ENCODE measurements around the gene ANKS1B.

DNA sequence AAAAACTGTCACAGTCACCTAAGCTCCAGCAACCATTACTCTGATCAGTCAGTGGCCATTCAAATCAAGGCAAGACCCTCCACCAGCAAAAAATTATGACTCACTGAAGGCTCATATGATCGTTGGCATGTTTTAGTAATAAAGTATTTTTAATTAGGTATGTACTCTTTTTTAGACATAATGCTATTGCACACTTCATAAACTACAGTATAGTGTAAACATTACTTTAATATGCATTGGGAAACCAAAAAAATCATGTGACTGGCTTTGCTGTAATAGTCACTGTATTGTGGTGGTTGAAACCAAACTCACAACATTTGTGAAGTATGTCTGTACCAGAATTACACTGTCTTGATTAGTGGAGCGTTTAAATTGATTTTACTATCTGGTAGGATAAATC lies 471.7 kb downstream of the ANKS1B start:
- TF ChIP-seq, protein P1, sequence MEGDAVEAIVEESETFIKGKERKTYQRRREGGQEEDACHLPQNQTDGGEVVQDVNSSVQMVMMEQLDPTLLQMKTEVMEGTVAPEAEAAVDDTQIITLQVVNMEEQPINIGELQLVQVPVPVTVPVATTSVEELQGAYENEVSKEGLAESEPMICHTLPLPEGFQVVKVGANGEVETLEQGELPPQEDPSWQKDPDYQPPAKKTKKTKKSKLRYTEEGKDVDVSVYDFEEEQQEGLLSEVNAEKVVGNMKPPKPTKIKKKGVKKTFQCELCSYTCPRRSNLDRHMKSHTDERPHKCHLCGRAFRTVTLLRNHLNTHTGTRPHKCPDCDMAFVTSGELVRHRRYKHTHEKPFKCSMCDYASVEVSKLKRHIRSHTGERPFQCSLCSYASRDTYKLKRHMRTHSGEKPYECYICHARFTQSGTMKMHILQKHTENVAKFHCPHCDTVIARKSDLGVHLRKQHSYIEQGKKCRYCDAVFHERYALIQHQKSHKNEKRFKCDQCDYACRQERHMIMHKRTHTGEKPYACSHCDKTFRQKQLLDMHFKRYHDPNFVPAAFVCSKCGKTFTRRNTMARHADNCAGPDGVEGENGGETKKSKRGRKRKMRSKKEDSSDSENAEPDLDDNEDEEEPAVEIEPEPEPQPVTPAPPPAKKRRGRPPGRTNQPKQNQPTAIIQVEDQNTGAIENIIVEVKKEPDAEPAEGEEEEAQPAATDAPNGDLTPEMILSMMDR (IDR thresholded peaks at IDR 0.05): no peak
- TF ChIP-seq POLR2A (IDR thresholded peaks at IDR 0.05) (no peak), POLR2AphosphoS5 (IDR thresholded peaks at IDR 0.05) (no peak), EP300 (IDR thresholded peaks at IDR 0.05) (no peak)
